NCI-H2171 (cell line): Measurements from ENCODE around the gene UCKL1.
"Not testable (repeated sequence)": the region's sequence is repeated elsewhere in the genome, so short reads cannot be mapped to it uniquely, and the experiment has no call there.

Source experiments
- DNase-seq: peaks from one replicate; lab custom pipeline; 2025; lab: John Stamatoyannopoulos, UW

UCKL1 gene

DNA sequence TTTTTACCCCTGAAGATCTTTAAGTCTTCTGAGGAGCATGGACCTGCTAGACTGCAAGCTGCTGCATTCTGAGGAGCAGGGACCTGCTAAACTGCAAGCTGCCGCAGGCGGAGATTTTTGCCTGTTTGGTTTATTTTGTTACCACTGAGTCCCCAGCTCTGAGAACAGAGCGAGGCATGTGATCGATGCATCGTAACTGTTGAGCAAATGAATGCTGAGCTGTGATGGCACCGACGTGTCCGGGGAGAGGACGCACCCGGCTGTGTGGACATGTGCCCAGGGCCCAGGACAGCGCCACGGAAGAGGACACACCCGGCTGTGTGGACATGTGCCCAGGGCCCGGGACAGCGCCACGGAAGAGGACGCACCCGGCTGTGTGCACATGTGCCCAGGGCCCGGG, 37.1 kb downstream of the UCKL1 start:
- DNase-seq: no peak

DNA sequence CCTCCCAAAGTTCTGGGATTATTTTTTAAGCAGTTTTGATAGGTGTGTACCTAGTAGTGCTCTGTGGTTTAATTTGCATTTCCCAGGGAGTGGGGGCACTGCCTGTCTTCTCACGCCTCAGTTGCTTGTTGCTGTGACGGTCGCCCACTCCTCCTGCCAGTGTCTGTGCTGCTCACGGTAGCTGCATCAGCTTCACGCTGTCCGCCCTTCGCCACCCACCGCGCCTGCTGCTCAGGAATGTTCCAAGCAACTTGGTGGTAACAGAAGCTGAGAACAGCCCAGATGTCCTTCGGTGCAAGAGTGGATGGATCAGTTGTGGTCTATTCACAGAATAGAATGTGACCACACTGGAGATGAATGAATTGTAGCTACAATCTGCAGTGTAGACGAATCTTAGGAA, 38.4 kb downstream of the UCKL1 start:
- no peak for DNase-seq

DNA sequence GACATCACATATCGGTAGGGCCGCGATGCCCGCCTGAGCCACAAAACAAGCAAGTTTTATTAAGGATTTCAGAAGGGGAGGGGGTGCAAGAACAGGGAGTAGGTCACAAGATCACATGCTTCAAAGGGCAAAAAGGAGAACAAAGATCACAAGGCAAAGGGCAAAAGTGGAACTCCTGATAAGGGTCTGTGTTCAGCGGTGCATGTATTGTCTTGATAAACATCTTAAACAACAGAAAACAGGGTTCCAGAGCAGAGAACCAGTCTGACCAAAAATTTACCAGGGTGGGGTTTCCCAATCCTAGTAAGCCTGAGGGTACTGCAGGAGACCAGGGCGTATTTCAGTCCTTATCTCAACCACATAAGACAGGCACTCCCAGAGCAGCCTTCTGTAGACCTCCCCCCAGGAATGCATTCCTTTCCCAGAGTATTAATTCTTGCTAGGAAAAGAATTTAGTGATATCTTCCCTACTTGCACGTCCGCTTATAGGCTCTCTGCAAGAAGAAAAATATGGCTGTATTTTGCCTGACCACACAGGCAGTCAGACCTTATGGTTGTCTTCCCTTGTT, 39.8 kb downstream of the UCKL1 start:
- DNase-seq: not testable (repeated sequence)

DNA sequence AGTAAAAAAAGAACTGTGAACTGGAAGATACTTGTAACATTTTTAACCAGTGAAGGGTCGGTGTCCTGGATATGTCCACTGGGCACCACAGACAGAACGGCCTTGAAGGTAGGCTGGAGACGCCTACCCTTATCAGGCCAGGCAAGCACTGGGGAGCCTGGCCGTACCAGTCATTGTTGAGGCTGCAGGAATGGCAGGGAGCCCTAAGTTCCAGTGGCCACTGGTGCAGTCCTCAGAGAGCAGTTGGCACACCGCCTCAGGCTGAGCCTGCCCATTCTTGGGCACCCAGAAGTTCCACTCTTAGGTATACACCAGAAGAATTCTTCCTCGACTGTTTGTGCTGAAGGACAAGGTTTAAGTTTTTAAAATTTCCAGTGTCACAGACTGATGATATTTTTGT, 40.7 kb downstream of the UCKL1 start:
- DNase-seq: no peak

DNA sequence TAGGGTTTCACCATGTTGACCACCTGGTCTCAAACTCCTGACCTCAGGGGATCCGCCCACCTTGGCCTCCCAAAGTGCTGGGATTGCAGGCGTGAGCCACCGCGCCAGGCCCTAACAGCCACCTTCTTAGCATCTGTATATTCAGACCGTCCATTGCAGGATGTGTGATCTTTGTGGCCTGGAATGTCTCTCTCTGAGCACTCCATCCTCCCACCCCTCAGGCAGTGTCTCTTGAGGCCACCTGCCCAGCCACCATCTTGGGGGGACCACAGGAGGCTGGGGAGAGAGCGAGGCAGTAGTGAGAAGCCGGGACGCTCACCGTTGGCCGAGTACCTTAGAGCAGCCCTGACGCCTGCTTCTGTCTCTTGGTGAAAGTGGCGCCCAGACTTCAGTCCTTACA, 42.4 kb downstream of the UCKL1 start:
- no peak for DNase-seq

DNA sequence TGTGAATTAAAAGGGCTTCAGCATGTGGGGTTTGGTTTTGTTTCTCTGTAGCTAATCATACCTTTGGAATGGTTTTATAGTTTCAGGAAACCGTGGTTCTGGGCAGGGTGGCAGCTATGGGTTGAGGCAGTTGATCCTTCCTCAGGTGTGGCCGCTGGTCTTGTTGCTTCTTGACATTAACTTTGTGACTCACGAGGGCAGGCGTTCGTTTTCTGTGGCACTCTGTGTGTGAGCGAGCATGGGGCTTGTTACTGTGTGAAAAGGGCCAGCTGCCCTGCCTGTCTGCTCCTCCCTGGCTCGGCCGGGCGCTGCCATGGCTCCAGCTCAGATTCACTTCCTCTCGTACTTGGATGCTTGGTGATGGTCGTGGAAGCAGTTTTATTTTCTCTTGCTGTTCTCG, 45.0 kb downstream of the UCKL1 start:
- DNase-seq: no peak

DNA sequence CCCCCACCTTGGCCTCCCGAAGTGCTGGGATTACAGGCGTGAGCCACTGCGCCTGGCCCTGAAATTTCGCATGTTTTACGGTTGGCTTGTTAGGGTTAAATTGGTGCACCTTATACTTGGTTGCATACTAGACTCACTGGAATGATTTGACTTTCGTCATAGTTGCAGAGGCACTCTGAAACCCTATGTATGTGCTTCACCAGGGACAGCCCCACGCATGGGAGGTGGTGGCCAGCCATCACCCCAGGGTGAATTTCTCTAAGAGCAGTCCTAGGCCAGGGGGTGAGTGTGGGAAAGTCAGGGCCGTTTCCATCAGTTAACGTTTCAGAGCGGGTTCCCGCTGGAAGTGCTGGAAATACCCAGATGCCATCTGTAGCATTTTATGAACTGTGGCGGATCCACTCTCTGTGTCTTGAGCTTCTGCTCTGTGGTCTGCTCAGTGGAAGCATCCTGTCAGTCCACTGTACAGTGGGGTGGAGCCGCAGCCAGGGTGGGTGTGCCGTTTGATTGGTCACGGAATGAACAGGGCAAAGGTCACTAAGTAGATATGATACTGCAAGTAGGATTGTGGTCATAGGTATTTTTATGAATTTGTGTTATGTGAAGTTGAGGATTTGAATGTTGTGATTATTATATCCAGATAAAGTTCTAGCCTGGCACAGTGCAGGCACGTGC, 48.1 kb downstream of the UCKL1 start:
- no peak for DNase-seq

DNA sequence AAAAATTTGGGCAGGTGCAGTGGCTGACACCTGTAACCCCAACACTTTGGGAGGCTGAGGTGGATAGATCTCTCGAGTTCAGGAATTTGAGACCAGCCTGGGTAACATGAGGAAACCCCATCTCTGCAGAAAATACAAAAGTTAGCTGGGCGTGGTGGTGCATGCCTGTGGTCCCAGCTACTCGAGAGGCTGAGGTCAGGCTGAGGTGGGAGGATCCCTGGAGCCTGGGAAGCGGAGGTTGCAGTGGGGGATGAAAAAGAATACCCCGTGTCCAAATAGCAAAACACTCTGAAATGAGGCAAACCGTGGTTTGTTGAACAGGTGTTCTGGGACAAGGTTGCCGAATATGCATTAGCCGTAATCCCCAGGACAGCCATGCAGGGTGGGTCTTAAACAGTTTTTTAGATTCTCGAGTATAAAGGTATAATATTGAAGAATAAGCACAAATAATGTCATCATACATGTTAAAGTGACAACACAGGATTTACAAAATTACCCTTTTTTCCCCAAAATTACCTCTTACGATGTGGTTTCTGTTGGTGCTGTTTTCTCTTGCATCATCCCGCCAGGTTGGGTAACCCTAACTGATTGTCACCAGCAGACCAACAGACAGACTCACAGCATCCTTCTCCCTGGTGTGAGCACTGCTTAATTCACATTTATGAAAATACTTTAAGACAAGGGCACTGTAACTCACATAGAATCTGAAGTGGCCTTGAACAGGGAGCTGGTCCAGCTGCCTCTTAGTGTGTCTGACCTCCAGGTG, 52.2 kb downstream of the UCKL1 start:
- no peak for DNase-seq

DNA sequence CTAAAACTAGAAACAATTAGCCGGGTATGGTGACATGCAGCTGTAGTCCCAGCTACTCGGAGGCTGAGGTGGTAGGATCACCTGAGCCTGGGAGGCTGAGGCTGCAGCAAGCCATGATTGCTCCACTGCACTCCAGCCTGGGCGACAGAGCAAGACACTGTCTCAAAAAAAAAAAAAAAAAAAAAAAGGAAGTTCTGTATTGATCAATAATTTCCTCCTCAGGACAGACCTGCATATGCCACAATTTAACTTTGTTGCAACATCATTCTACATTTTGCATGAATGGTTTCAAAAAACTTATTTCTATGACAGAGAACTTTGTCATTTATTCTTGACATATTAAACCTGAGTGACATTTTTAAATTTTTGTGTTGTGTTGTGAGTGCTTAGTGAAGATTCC, 55.8 kb downstream of the UCKL1 start:
- no peak for DNase-seq

DNA sequence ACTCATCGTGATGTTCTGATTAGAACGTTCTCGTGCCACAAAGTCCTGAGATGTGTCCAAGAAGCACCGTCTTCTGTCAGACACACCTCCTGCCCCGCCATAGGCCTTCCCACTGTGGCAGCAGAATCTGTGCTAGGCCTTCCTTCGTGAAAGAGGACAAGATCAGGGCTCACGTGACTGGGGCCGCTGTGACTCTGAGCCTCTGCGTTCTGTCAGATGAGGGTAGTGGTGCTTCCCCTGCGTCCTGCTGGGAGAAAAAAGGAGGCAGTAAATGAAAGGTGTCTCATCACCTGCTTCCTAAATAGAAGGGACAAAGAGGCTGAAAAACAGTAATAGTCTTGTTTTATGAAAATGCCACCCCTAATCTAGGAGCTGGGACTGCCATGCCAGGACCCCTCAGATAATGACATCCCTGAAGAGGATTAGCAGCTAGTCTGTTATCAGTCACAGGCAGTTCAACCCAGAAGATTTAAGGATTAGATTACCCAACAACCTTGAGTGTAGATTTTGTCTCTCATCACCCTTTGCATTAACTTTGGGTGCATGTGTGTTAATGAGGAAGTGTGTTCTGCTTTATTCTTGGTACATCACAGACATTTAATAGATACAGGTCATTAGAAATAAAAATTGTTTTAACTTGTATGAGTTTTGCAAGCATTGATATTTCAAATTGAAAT, 57.2 kb downstream of the UCKL1 start:
- no peak for DNase-seq

DNA sequence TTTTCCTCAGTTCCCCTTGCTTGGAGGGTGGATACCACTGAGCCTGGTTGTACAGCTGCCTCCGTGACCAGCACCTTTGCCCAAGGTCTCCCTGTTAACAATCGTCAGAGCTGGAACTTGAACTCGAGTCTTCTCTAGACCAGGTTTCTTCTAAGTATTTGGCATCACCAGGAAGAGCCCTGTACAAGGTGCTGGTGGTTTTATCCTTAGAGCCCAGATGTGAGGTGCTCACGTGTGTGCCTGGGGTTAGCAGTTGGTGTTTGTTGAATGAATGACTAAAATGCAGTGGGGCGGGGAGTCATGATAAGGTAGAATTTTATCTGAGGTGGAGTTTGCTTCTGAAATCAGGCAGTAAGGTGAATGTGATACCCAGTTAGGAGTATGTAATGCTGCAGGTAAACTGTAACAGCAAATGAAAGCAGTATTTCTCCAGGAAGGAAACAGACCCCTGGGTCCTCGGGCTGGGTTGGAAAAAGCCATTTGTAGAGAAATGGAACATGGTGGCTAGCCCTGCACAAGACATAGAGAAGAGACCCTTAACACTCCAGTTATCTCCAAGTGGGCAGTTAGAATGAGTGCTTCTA, 58.1 kb downstream of the UCKL1 start:
- no peak for DNase-seq

DNA sequence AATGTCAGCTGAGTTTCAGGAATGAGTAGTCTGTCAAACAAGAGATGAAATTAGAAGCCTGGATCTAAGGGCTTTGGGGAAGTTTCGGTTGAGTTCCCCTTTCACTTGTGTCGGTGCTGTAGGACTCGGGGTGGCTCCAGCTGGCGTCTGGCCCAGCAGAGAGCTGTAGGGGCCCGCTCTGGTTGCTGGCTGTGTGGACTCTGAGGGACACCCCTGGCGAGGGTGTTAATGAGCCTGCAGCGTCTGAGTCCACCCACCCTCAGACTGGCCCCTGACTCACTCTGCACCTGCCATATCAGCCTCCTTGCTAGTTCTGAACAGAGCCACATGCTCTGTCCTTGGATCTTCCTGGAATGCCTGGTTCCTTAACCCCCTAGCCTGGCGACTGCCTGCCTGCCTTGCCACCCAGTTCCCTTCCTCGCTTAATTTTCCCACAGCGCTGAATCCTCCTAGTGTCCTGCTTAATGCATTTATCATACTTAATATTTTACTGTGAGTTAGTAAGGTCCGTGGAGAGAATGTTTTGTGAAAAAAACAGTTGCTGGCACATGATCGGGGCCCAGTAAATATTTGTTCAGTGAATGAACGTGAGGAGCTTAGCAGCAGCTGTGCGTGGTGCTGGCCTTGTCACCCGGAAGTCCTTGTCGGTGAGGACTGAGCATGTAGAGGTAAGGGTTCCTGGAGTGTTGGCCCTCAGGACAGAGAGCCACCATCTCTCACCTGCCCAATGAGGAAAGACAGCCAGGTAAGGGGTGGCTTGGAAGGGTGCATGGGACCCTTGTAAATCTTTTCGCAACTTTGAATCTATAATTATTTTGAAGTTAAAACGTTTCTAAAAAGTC, 59.7 kb downstream of the UCKL1 start:
- DNase-seq: no peak

DNA sequence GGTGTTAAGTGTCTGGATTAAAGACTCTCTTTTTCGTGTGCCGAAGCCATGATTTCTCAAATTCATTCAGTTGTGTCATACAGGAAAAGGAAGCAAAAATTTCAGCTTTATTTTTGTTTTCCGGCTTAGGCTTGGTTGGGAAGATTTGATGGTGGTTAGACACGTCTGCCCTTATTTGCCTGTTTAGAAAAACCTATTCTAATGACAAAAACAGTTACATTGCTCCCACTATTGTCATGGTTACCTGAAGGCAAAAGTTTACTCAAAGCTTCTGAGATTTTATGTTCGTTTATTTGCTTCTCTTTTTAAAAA, 60.3 kb downstream of the UCKL1 start:
- DNase-seq: no peak

DNA sequence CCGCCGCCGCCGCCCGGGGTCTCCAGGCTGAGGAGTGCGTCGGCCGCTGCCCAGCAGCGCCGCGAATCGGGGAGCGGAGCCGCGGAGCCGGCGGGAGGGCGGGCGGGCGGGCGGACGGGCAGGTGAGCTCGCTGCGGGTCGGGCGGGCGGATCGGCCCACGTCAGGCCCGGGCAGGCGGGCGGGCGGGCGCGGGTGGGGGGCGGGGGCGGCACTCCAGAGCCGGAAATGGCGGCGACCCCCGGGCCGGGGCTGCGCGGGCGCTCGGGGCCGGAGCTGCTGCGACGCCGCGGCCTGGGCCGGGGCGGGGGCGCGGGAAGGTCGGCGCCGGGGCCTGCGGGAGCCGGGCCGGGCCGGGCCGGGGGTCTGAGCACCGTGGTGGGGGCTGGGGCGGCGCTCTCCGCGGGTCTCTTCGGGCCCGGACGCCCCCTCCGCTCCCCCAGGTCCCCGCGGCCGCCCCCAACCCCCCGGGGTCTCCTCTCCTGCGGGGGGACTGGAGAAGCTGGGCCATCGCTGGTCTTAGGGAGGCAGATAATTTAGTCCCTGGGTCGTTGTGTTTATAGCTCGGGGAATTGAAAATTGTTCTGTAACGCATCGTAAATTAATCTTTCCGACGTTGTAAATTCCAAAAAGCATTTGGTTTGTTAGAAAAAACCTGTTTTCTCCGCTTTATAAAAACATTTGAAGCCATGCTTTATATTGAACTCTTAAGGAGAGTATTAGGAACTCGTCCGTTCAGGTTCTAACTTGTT, 60.8 kb downstream of the UCKL1 start:
- DNase-seq: no peak

DNA sequence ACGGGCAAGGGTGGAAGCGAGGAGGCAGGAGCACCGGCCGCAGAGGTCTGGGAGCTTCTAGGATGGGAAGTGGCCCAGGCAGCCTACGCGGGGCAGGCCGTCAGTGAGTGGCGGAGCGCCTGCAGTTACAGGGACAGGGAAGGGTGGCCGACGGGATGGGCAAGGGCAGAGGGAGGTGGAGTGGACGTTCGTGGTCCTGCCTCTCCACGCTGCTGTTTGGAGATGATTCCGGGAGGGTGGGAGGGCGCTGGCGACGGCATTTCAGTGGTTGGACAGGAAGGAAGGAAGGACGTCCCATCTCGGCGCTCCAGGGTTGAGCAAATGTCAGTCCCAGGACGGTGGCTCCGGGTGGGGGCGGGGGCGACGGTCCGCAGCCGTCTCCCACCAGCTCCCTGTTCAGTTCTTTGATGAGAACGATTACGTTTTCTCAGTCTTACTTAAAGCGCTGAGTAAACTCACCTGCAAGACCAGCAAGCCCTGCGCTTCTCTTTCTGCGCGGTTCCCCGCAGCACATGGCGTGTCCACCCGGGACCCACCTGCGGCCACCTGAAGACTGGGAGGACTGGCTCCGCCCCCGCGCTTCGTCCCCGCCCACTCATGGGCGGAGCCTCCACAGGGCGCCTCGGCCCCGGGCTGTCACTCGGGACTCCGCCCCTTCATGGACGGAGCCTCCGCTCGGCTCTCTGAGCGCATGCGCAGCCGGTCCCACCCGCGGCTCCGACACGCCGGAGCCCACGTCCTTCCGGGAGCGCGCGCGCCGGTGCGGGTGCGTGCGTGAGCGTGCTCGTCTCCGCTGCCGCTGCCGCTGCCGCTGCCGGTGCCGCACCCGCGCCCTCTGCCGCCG, 61.6 kb downstream of the UCKL1 start, which contains the start of gene DNAJC5:
DNAJC5 (plus strand) TSS at position 769 of the 844 bp plus-strand sequence. CDS start 33,220 bp downstream, outside the sequence.
- peak; percentile 96 for DNase-seq

DNA sequence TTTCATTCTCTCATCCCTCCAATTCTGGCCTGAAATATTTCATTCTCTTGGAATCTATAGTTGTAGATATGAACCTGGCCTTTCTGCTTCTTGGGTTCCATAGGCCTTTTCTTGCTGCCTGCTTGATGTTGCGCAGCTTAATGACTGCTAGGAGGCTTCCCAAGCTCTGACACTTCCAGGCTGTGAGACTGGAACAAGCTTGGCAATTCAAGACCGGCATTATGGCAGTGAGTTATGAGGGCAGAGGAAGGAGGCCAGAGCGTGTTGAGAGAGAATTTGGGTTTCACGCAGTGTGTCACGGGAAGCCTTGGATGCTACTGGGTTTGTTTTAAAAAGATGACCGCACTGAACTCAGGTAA, 62.2 kb downstream of the UCKL1 start:
- DNase-seq: no peak

DNA sequence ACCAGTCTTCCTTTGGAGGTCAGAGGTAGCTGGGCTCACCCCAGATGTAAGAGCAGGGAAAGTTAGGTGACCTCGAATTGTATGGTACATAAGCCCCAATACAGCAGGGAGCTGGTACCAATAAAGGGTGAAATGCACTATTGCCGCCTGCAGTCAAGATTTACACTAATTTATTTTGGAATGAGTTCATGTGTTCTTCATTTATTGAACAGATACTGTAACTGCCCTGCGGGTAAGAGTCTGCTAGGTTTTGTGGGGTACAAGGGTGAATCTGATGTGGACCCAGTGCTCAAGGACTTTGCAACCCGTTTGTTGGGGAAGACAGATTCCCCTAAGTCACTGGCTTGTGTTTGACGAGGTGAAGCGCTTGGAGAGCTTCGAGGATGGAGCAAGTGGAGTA, 63.8 kb downstream of the UCKL1 start:
- DNase-seq: no peak

DNA sequence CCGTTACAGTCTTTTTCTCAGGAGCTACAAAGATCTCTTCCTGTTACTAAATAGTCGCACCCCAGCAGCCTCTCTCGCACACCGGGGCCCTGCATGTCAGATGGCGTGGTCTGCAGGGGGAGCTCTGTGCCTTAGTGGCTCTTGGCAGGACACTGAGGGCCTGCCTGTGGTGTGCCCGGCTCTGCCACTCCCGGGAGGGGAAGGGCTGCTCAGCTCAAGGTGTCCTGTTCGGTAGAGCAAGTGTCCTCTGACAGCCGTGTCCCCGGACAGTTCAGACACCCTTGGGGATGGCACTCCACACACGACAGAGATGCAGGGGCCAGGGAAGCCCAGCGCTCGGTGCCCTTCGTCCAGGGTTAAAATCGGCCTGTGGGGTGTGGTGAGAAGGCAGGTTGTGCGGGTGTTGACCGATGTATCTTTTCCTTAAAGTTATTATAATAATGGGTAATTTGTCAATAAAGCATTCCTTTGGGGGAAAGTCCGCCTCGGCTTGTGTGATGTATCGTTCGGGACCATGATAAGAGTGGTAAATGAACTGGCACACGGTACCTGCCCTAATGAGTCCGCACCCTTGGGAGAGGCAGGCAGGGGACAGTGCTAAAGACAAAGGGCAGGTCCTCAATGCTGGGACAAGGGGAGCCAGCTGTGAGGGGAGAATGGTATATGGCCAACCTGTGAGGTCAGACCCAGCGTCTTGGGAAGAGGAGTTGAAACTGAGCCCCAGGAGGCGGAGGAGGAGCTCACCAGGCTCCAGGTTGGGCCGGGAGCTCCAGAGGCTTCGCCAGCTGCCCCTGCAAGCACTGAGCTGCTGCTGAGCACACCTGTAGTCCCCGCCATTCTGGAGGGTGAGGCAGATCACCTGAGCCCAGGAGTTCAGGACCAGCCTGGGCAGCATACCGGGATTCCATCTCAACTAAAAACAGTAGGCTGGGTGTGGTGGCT, 64.9 kb downstream of the UCKL1 start:
- DNase-seq: no peak

DNA sequence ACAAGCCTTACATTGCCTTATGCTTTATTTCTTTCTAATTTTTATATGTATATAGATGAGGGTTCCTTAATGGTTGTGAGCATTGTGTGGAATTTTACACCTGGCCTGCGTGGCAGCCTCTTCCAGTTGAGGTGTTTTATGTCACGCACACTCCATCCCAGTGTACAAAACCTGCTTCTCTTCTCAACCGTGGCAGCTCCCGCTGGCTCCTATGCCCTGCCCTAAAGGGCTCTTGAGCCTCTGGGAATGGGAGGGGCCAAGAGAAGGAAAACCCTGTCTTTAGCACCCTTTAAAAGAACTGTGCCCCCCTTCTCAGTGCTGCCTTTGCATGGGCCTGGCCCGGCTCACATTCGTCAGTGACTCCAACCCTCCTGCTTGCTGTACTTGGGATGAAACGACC, 65.6 kb downstream of the UCKL1 start:
- DNase-seq: no peak
